Choroid plexus epithelial cell (primary cell): ENCODE measurements around the gene GUCY2D.

Experiments
- DNase-seq: peaks from one replicate; pipeline ENCODE4 v3.0.0-alpha.2; 2010; ENCODE audit warnings: low read depth
- H3K4me3 ChIP-seq: 2 replicates; pipeline ENCODE4 v1.5.1; 2011; ENCODE audit warnings: low read depth, mild to moderate bottlenecking, control low read depth, low read length, moderate library complexity
- TF ChIP-seq, protein P1 (sequence below): conservative IDR thresholded peaks from 2 replicates; pipeline ENCODE4 v1.5.1; 2011; ENCODE audit warnings: low read depth, mild to moderate bottlenecking, control low read depth, inconsistent platforms, low read length, moderate library complexity

The GUCY2D gene

DNA sequence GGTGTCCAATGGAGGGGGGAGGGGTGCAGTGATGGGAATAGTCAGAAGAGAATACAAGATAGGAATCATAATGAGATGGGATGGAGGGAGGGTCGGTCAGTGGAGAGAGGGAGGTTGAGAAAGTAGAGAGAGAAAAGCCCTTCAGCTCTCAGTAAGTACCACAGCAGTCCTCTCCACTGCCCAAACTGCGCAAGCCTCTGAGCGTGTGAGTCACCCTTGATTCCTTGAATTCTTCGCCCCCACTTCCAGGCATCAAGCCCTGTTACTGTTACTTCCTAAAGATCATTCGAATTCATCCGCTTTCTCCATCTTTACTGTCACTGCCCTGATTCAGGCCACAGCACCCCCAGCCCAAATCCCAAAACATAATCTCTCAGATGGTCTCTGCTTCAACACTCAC is 2.5 kb downstream of the GUCY2D start:
- H3K4me3 ChIP-seq = no peak overlapping the region
- TF ChIP-seq, protein P1, sequence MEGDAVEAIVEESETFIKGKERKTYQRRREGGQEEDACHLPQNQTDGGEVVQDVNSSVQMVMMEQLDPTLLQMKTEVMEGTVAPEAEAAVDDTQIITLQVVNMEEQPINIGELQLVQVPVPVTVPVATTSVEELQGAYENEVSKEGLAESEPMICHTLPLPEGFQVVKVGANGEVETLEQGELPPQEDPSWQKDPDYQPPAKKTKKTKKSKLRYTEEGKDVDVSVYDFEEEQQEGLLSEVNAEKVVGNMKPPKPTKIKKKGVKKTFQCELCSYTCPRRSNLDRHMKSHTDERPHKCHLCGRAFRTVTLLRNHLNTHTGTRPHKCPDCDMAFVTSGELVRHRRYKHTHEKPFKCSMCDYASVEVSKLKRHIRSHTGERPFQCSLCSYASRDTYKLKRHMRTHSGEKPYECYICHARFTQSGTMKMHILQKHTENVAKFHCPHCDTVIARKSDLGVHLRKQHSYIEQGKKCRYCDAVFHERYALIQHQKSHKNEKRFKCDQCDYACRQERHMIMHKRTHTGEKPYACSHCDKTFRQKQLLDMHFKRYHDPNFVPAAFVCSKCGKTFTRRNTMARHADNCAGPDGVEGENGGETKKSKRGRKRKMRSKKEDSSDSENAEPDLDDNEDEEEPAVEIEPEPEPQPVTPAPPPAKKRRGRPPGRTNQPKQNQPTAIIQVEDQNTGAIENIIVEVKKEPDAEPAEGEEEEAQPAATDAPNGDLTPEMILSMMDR = no peak
- peak; percentile 69 for DNase-seq

DNA sequence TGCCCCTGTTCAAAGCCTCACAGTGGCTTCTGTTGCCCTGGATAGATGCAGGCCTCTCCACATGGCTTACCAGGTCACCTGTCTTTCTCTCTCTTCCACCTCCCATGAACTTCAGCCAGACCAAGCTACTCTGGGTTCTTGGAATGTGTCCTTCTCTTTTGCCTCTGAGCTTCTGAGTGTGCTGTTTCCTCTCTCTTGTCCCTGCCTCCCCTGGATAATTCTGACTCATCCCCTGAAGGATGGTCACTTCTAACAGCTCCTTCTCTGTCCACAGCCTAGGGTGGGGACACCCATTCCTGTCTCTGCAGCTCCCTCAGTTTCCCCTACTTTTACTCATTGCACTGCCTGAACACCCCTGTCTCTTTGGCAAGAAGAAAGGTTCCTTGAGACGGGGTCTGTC is 2.9 kb downstream of the GUCY2D start:
- no peak for DNase-seq
- TF ChIP-seq, protein P1 = no peak

DNA sequence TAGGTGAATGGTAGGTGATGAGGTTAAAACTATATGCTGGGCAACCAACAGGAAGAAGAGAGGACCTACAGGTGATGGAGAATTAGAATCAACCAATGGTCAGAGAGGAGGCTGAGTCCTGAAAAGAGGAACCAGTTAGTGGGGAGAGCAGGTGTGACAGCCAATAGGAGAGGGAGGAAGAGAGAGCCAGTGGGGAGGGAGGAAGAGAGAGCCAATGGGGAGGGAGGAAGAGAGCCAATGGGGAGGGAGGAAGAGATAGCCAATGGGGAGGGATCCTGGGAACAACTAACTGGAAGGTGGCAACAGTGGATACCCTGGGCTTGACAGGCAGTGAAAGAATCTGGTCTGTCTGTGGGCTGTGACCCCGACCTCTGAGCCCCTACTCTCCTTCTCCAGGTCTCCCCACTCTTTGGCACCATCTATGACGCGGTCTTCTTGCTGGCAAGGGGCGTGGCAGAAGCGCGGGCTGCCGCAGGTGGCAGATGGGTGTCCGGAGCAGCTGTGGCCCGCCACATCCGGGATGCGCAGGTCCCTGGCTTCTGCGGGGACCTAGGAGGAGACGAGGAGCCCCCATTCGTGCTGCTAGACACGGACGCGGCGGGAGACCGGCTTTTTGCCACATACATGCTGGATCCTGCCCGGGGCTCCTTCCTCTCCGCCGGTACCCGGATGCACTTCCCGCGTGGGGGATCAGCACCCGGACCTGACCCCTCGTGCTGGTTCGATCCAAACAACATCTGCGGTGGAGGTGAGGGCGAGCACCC is 3.7 kb downstream of the GUCY2D start:
- TF ChIP-seq, protein P1 = no peak
- DNase-seq = no peak
- no peak overlapping the region for H3K4me3 ChIP-seq

More for the DNA sequence above, 2.9 kb downstream of the GUCY2D start:
- no peak overlapping the region for H3K4me3 ChIP-seq

DNA sequence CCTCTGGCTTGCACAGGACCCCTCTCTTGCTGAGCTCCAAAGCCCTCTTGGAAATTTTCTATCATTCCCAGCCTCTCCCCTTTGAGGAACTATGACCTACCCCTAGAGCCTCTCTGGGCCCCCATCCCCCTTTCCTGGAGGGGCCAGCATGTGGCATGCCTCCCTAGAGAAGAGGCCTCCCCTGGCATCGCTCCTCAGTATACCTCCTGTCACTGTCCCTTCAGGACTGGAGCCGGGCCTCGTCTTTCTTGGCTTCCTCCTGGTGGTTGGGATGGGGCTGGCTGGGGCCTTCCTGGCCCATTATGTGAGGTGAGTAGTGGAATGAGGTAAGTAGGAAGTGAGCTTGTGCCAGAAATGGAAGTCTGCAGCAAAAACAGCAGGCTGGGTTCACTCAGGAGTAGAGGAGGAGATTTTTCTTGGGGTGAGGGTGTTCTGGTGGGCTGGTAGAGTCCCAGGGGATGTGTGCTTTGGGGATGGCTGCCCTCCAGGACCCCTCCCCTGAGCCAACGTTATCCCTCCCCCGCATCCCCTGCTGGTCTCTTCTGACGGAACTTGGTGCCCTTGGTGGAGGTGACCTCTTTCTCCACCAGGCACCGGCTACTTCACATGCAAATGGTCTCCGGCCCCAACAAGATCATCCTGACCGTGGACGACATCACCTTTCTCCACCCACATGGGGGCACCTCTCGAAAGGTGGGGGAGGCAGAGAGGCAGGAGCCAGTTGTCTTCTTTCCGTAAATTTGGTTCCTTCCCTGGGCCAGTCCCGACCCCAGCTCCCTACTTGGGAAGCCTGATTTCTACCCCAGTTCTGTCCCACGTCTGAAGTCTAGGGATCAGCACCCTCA is 4.6 kb downstream of the GUCY2D start:
- DNase-seq = no peak
- H3K4me3 ChIP-seq = no peak overlapping the region
- TF ChIP-seq, protein P1 = no peak

DNA sequence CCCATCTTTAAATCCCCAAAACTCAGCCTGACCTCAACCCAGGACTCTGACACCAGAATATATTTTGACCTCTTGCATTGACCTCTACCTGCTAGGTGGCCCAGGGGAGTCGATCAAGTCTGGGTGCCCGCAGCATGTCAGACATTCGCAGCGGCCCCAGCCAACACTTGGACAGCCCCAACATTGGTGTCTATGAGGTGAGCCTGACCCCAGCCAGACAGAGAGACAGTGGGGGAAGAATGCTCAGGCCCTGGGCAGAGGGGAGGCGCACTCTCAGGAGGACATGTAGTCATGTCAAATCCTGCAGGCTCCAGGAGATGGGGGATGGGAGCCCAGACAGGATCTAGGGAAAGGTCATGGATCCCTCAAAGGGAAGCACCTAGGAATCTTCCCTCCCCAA is 5.4 kb downstream of the GUCY2D start:
- TF ChIP-seq, protein P1 = no peak
- DNase-seq = no peak

DNA sequence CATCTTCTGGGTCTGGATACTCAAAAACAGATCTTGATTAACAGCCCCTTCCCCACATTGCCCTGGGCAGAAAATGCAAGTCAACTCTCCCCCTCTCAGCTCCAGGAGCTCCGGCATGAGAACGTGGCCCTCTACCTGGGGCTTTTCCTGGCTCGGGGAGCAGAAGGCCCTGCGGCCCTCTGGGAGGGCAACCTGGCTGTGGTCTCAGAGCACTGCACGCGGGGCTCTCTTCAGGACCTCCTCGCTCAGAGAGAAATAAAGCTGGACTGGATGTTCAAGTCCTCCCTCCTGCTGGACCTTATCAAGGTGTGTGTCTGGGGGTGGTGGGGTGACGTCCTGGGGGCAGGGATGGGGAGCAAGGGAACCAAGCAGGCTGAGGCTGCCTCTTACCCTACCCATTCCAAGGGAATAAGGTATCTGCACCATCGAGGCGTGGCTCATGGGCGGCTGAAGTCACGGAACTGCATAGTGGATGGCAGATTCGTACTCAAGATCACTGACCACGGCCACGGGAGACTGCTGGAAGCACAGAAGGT is 9.7 kb downstream of the GUCY2D start:
- TF ChIP-seq, protein P1 = no peak
- no peak overlapping the region for H3K4me3 ChIP-seq
- DNase-seq = no peak

More for the DNA sequence above, 5.4 kb downstream of the GUCY2D start:
- H3K4me3 ChIP-seq = no peak overlapping the region
